Stomach (tissue), 9 donors: ENCODE measurements around the gene ROBO1. TPM values are rescaled to one million over a fixed set of nuclear protein-coding genes. Genes with fewer than 3 reads are reported as not detected.

Experiments used
- DNase-seq, 2 donors: peaks; one replicate each; pipeline versions ENCODE4 v3.0.0 to v3.0.0-alpha.2; 2013 to 2019
- H3K27ac ChIP-seq, 5 donors: fragments of 200-600 bp in 4 of 5; sonication (generic) in 4 of 5; one replicate each; pipeline ENCODE4 v1.5.1; 2013 to 2019; ENCODE audit warnings: mild to moderate bottlenecking in 1 of 5, moderate library complexity in 1 of 5
- H3K27me3 ChIP-seq, 3 donors: fragments of 200-600 bp; sonication (generic); one replicate each; pipeline ENCODE4 v1.5.1; 2017 to 2019; ENCODE audit warnings: mixed run types in 1 of 3
- H3K36me3 ChIP-seq, 4 donors: fragments of 200-600 bp; sonication (generic); 1 replicate in 3 of 4; 2 replicates in 1 of 4; pipeline ENCODE4 v1.5.1; 2016 to 2019
- H3K4me1 ChIP-seq, 4 donors: fragments of 200-600 bp; sonication (generic); one replicate each; pipeline ENCODE4 v1.5.1; 2016 to 2019
- H3K4me3 ChIP-seq, 4 donors: fragments of 200-600 bp; sonication (generic) in 3 of 4; one replicate each; pipeline ENCODE4 v1.5.1; 2016 to 2019; ENCODE audit warnings: mild to moderate bottlenecking in 1 of 4
- H3K9me3 ChIP-seq, 4 donors: fragments of 200-600 bp; sonication (generic); one replicate each; pipeline ENCODE4 v1.5.1; 2016 to 2019
- CTCF ChIP-seq, 7 experiments: fragments of 450-650 bp in 4 of 7; fragments of 200-600 bp in 3 of 7; sonication (generic) in 3 of 7; IDR thresholded peaks; one replicate each; pipeline ENCODE4 v1.5.1; 2016 to 2019; ENCODE audit warnings: antibody characterized with exemption in 7 of 7, control low read depth in 2 of 7, mild to moderate bottlenecking in 1 of 7
- EP300 ChIP-seq: sonication (generic); formaldehyde crosslinking; IDR thresholded peaks from one replicate; pipeline ENCODE4 v1.6.1; 2017; ENCODE audit warnings: antibody characterized with exemption
- POLR2A ChIP-seq, 4 donors: fragments of 450-650 bp; IDR thresholded peaks; one replicate each; pipeline ENCODE4 v1.6.1; 2016; ENCODE audit warnings: antibody characterized with exemption in 4 of 4, control low read depth in 2 of 4, mild to moderate bottlenecking in 1 of 4, moderate library complexity in 1 of 4
- POLR2AphosphoS5 ChIP-seq, 3 donors: sonication (generic); formaldehyde crosslinking; IDR thresholded peaks; one replicate each; pipeline ENCODE4 v1.6.1; 2016; ENCODE audit warnings: antibody characterized with exemption in 3 of 3
- WGBS, 5 donors: extraction: QIAGEN DNeasy Blood & Tissue Kit in 3 of 5; methylation state at CpG; one replicate each; pipeline versions ENCODE4 v1.1.5 to v1.1.7; 2013 to 2018; 5-methylcytosine and 5-hydroxymethylcytosine counted together
- intact Hi-C: fragments of 100-400 bp; cut with DNase I; formaldehyde crosslinking; loops from one replicate; pipeline ENCODE4 v1.15.1; 2023; ENCODE audit warnings: low total_unique reads
- polyA plus RNA-seq, 3 donors: library from polyadenylated mRNA; stranded (reverse); fragments of 200-250 nt; gene quantifications; one replicate each; pipeline ENCODE4 v1.2.3, GENCODE V29; 2013
- total RNA-seq, 5 donors: library from RNA; depleted of rRNA; stranded (reverse); fragments of >200 nt; gene quantifications; one replicate each; pipeline versions ENCODE4 v1.1.0 to v1.2.3, GENCODE V29; 2014 to 2016
- donor health status: healthy with polysubstance abuse.
- donor health status: Bipolar disorder and iron deficiency.
- donor health status: healthy.

Gene ROBO1
- total and polyA plus RNA-seq, 8 donors: 2.0 to 174 (median 4.5) TPM

DNA sequence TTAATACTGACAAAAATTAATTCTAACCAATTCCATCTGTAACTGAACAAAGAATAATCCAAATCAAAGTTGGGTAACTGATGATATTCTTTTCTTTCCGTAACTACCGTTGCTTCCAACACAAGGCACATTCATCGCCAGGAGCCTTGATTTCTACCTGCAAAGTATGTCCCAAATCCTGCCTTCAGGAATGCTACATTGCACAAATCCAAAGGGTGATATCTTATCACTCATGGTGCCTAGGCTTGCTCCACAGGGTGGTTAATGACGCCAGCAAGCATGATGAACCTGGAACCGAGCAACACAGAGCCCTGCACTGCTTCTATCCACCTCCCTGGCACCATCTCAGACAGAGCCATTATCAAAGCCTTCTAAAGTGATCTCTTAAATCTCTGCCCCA lies 772.7 kb downstream of the ROBO1 start:
- H3K36me3 ChIP-seq: no peaks in the 10 kb centered on the region
- no peak for TF ChIP-seq POLR2AphosphoS5 (IDR thresholded peaks at IDR 0.05)
- no peak for TF ChIP-seq CTCF (IDR thresholded peaks at IDR 0.05)
- no peak overlapping the region for H3K4me3 ChIP-seq
- peaks cover 0 to 14% (median 12%) of the 10 kb centered on the region in 4 donors for H3K9me3 ChIP-seq
- DNase-seq: no peak
- WGBS, 5 donors: 89 to 97% (median 95%) methylated on average over 5 of the region's 5 CpGs
- intact Hi-C loops: no loop called here
- no peaks in the 10 kb centered on the region for H3K4me1 ChIP-seq
- no peak overlapping the region for H3K27ac ChIP-seq
- no peaks in the 10 kb centered on the region for H3K27me3 ChIP-seq

- H3K9me3 ChIP-seq: peaks cover 0 to 14% (median 12%) of the 10 kb centered on the region in 4 donors
- 70 to 75% (median 70%) methylated on average over 9 of the region's 9 CpGs for WGBS, 5 donors
- H3K4me1 ChIP-seq: no peaks in the 10 kb centered on the region
- H3K27ac ChIP-seq: no peak overlapping the region
- no peak for DNase-seq
- TF ChIP-seq CTCF (IDR thresholded peaks at IDR 0.05) (no peak), POLR2AphosphoS5 (IDR thresholded peaks at IDR 0.05) (no peak), EP300 (no peak), POLR2A (IDR thresholded peaks at IDR 0.05) (no peak)
- H3K27me3 ChIP-seq: no peaks in the 10 kb centered on the region
- no peak overlapping the region for H3K4me3 ChIP-seq
- intact Hi-C loops: no loop called here
- no peaks in the 10 kb centered on the region for H3K36me3 ChIP-seq
These were observed 773.4 kb downstream of the ROBO1 start for GRCh38 chr3:78994174-78995027.

- TF ChIP-seq EP300: no peak
- no peak for TF ChIP-seq POLR2A (IDR thresholded peaks at IDR 0.05)
- TF ChIP-seq CTCF (IDR thresholded peaks at IDR 0.05): no peak
- no peak for TF ChIP-seq POLR2AphosphoS5 (IDR thresholded peaks at IDR 0.05)
- WGBS, 5 donors: 80 to 94% (median 89%) methylated on average over 4 of the region's 4 CpGs
These were observed 774.4 kb downstream of the ROBO1 start for GRCh38 chr3:78993375-78993774.

GRCh38 chr3:78992830-78993229 lies 775.0 kb downstream of the ROBO1 start:
- H3K36me3 ChIP-seq: no peaks in the 10 kb centered on the region
- H3K27me3 ChIP-seq: no peaks in the 10 kb centered on the region
- DNase-seq: no peak
- no peak overlapping the region for H3K27ac ChIP-seq
- WGBS, 5 donors: 79 to 97% (median 94%) methylated on average over 3 of the region's 3 CpGs
- intact Hi-C loops: no loop called here
- H3K9me3 ChIP-seq: peaks cover 0 to 14% (median 12%) of the 10 kb centered on the region in 4 donors
- H3K4me1 ChIP-seq: peaks cover 0 to 8% (median 4%) of the 10 kb centered on the region in 4 donors
- no peak overlapping the region for H3K4me3 ChIP-seq
- TF ChIP-seq POLR2A (IDR thresholded peaks at IDR 0.05) (no peak), CTCF (IDR thresholded peaks at IDR 0.05) (no peak), EP300 (no peak), POLR2AphosphoS5 (IDR thresholded peaks at IDR 0.05) (no peak)

More at GRCh38 chr3:78993375-78993774, 774.4 kb downstream of the ROBO1 start:
- Histone ChIP-seq H3K4me1 (peaks cover 0 to 4% (median 2%) of the 10 kb centered on the region in 4 donors), H3K27me3 (no peaks in the 10 kb centered on the region), H3K36me3 (no peaks in the 10 kb centered on the region), H3K9me3 (peaks cover 0 to 14% (median 12%) of the 10 kb centered on the region in 4 donors), H3K4me3 (no peak overlapping the region), H3K27ac (no peak overlapping the region)
- DNase-seq: no peak
- intact Hi-C loops: no loop called here
